ENCODE measurements around the gene MMP17.
"Not testable (repeated sequence)": the region's sequence is repeated elsewhere in the genome, so short reads cannot be mapped to it uniquely, and the experiment has no call there.

MMP17 gene

GRCh38 chr12:131864469-131864868, 36.3 kb downstream of the MMP17 start:
- no peak for DNase-seq (ENCODE audit: low read depth, low spot score)

- no peak for DNase-seq (ENCODE audit: low read depth, low spot score)
Observed at GRCh38 chr12:131865180-131865875, 37.1 kb downstream of the MMP17 start.

- DNase-seq (ENCODE audit: low read depth, low spot score) = no peak
Observed at GRCh38 chr12:131867471-131867870, 39.3 kb downstream of the MMP17 start.

GRCh38 chr12:131867891-131868675, 39.9 kb downstream of the MMP17 start:
- DNase-seq (ENCODE audit: low read depth, low spot score) = no peak

GRCh38 chr12:131869871-131870418, 41.8 kb downstream of the MMP17 start:
- no peak for DNase-seq (ENCODE audit: low read depth, low spot score)

- DNase-seq (ENCODE audit: low read depth, low spot score) = no peak
Observed at GRCh38 chr12:131871677-131872076, 43.5 kb downstream of the MMP17 start.

- no peak for DNase-seq (ENCODE audit: low read depth, low spot score)
Observed at GRCh38 chr12:131872154-131873051, 44.2 kb downstream of the MMP17 start.

GRCh38 chr12:131873293-131873692, 45.1 kb downstream of the MMP17 start:
- DNase-seq (ENCODE audit: low read depth, low spot score) = no peak

GRCh38 chr12:131874972-131875371, 46.8 kb downstream of the MMP17 start:
- not testable (repeated sequence) for DNase-seq (ENCODE audit: low read depth, low spot score)

- DNase-seq (ENCODE audit: low read depth, low spot score) = not testable (repeated sequence)
Observed at GRCh38 chr12:131877216-131877615, 49.0 kb downstream of the MMP17 start.

GRCh38 chr12:131878436-131878835, 50.2 kb downstream of the MMP17 start:
- DNase-seq (ENCODE audit: low read depth, low spot score) = not testable (repeated sequence)

- no peak for DNase-seq (ENCODE audit: low read depth, low spot score)
Observed at GRCh38 chr12:131882804-131883520, 54.8 kb downstream of the MMP17 start.

GRCh38 chr12:131883521-131883900, 55.3 kb downstream of the MMP17 start:
- no peak for DNase-seq (ENCODE audit: low read depth, low spot score)

- DNase-seq (ENCODE audit: low read depth, low spot score) = not testable (repeated sequence)
Observed at GRCh38 chr12:131885076-131885475, 56.9 kb downstream of the MMP17 start.

GRCh38 chr12:131885543-131886057, 57.4 kb downstream of the MMP17 start:
- DNase-seq (ENCODE audit: low read depth, low spot score) = no peak

GRCh38 chr12:131891722-131892121, 63.5 kb downstream of the MMP17 start:
- not testable (repeated sequence) for DNase-seq (ENCODE audit: low read depth, low spot score)

- DNase-seq (ENCODE audit: low read depth, low spot score) = no peak
Observed at GRCh38 chr12:131892711-131893604, 64.8 kb downstream of the MMP17 start.

- no peak for DNase-seq (ENCODE audit: low read depth, low spot score)
Observed at GRCh38 chr12:131893605-131894312, 65.6 kb downstream of the MMP17 start.

GRCh38 chr12:131894313-131894860, 66.2 kb downstream of the MMP17 start, which contains the start of gene ULK1:
TSS of gene ULK1 (plus strand) at chr12:131894622. CDS start at chr12:131895002, 380 bp downstream.
- no peak for DNase-seq (ENCODE audit: low read depth, low spot score)

All from brain pericyte (primary cell).